Suprapubic skin (tissue), 4 donors: Measurements from ENCODE around the gene TPD52L3. TPM values are rescaled to one million over a fixed set of nuclear protein-coding genes. Genes with fewer than 3 reads are reported as not detected.
A peak's percentile ranks its signal among the peaks of the same experiment; 100 is the strongest.

Source experiments
- DNase-seq, 2 donors: peaks; one replicate each; pipeline ENCODE4 v3.0.0-alpha.2; 2019; ENCODE audit warnings: low spot score in 2 of 2
- H3K27ac ChIP-seq: fragments of 200-600 bp; sonication (generic); one replicate; pipeline ENCODE4 v1.5.1; 2019
- H3K27me3 ChIP-seq: fragments of 200-600 bp; sonication (generic); one replicate; pipeline ENCODE4 v1.5.1; 2019
- H3K36me3 ChIP-seq: fragments of 200-600 bp; sonication (generic); one replicate; pipeline ENCODE4 v1.5.1; 2019
- H3K4me1 ChIP-seq: fragments of 200-600 bp; sonication (generic); one replicate; pipeline ENCODE4 v1.5.1; 2019
- H3K4me3 ChIP-seq: fragments of 200-600 bp; sonication (generic); one replicate; pipeline ENCODE4 v1.5.1; 2019; ENCODE audit warnings: mild to moderate bottlenecking
- H3K9me3 ChIP-seq: fragments of 200-600 bp; sonication (generic); one replicate; pipeline ENCODE4 v1.5.1; 2019
- CTCF ChIP-seq, 2 donors: fragments of 200-600 bp in 1 of 2; fragments of 450-650 bp in 1 of 2; sonication (generic) in 1 of 2; IDR thresholded peaks; one replicate each; pipeline ENCODE4 v1.5.1; 2016 to 2019; ENCODE audit warnings: antibody characterized with exemption in 2 of 2, mild to moderate bottlenecking in 1 of 2, moderate library complexity in 1 of 2
- EP300 ChIP-seq: sonication (generic); formaldehyde crosslinking; IDR thresholded peaks from one replicate; pipeline ENCODE4 v1.6.1; 2017; ENCODE audit warnings: antibody characterized with exemption
- POLR2A ChIP-seq, 2 donors: fragments of 450-650 bp; IDR thresholded peaks; one replicate each; pipeline ENCODE4 v1.6.1; 2017; ENCODE audit warnings: antibody characterized with exemption in 2 of 2, mild to moderate bottlenecking in 2 of 2, moderate library complexity in 2 of 2
- POLR2AphosphoS5 ChIP-seq, 3 donors: sonication (generic); formaldehyde crosslinking; IDR thresholded peaks; one replicate each; pipeline ENCODE4 v1.6.1; 2017; ENCODE audit warnings: antibody characterized with exemption in 3 of 3
- WGBS: methylation state at CpG from one replicate; pipeline ENCODE4 v1.1.5; 2018; 5-methylcytosine and 5-hydroxymethylcytosine counted together
- total RNA-seq, 4 donors: library from RNA; depleted of rRNA; stranded (reverse); fragments of >200 nt; gene quantifications; one replicate each; pipeline ENCODE4 v1.1.0, GENCODE V29; 2016

Gene TPD52L3
- total RNA-seq, 4 donors from 2014 or later = not detected

GRCh38 chr9:6354072-6354686, 26.0 kb downstream of the TPD52L3 start:
- H3K9me3 ChIP-seq = no peaks in the 10 kb centered on the region
- WGBS = 21% methylated on average over 3 of the region's 3 CpGs
- H3K27me3 ChIP-seq = no peaks in the 10 kb centered on the region
- no peak for DNase-seq
- TF ChIP-seq CTCF (IDR thresholded peaks at IDR 0.05) (peak; percentile 26 to 47), EP300 (no peak)
- no peak overlapping the region for H3K27ac ChIP-seq
- H3K4me1 ChIP-seq = no peaks in the 10 kb centered on the region
- no peak overlapping the region for H3K4me3 ChIP-seq
- H3K36me3 ChIP-seq = no peaks in the 10 kb centered on the region

- 56% methylated on average over 2 of the region's 2 CpGs for WGBS
- DNase-seq = no peak
- no peaks in the 10 kb centered on the region for H3K27me3 ChIP-seq
- TF ChIP-seq POLR2AphosphoS5 (IDR thresholded peaks at IDR 0.05) (no peak), CTCF (IDR thresholded peaks at IDR 0.05) (no peak), EP300 (no peak), POLR2A (IDR thresholded peaks at IDR 0.05) (no peak)
- H3K4me1 ChIP-seq = no peaks in the 10 kb centered on the region
- no peak overlapping the region for H3K4me3 ChIP-seq
- H3K9me3 ChIP-seq = no peaks in the 10 kb centered on the region
- no peaks in the 10 kb centered on the region for H3K36me3 ChIP-seq
- no peak overlapping the region for H3K27ac ChIP-seq
Observed at GRCh38 chr9:6355728-6356127, 27.6 kb downstream of the TPD52L3 start.

GRCh38 chr9:6356441-6356840, 28.3 kb downstream of the TPD52L3 start:
- Histone ChIP-seq H3K4me3 (no peak overlapping the region), H3K36me3 (no peaks in the 10 kb centered on the region), H3K4me1 (no peaks in the 10 kb centered on the region), H3K27ac (no peak overlapping the region), H3K27me3 (no peaks in the 10 kb centered on the region), H3K9me3 (no peaks in the 10 kb centered on the region)
- WGBS = 81% methylated on average over 1 of the region's 1 CpG
- no peak for DNase-seq
- TF ChIP-seq POLR2A (IDR thresholded peaks at IDR 0.05) (no peak), POLR2AphosphoS5 (IDR thresholded peaks at IDR 0.05) (no peak), EP300 (no peak)

GRCh38 chr9:6356904-6357303, 28.7 kb downstream of the TPD52L3 start:
- Histone ChIP-seq H3K4me3 (no peak overlapping the region), H3K36me3 (no peaks in the 10 kb centered on the region), H3K27me3 (no peaks in the 10 kb centered on the region), H3K27ac (no peak overlapping the region), H3K9me3 (no peaks in the 10 kb centered on the region), H3K4me1 (no peaks in the 10 kb centered on the region)
- WGBS = 93% methylated on average over 1 of the region's 1 CpG
- no peak for DNase-seq
- no peak for TF ChIP-seq POLR2A (IDR thresholded peaks at IDR 0.05)
- no peak for TF ChIP-seq CTCF (IDR thresholded peaks at IDR 0.05)
- TF ChIP-seq EP300 = no peak
- no peak for TF ChIP-seq POLR2AphosphoS5 (IDR thresholded peaks at IDR 0.05)

GRCh38 chr9:6367128-6367890, 39.1 kb downstream of the TPD52L3 start:
- H3K27me3 ChIP-seq = no peaks in the 10 kb centered on the region
- WGBS = 62% methylated on average over 4 of the region's 4 CpGs

More at GRCh38 chr9:6367128-6367890, 39.1 kb downstream of the TPD52L3 start:
- no peaks in the 10 kb centered on the region for H3K4me1 ChIP-seq
- no peaks in the 10 kb centered on the region for H3K9me3 ChIP-seq
- H3K4me3 ChIP-seq = no peak overlapping the region
- DNase-seq = no peak
- H3K36me3 ChIP-seq = no peaks in the 10 kb centered on the region
- H3K27ac ChIP-seq = no peak overlapping the region
- TF ChIP-seq CTCF (IDR thresholded peaks at IDR 0.05) = no peak
- TF ChIP-seq EP300 = no peak
- TF ChIP-seq POLR2A (IDR thresholded peaks at IDR 0.05) = no peak
- TF ChIP-seq POLR2AphosphoS5 (IDR thresholded peaks at IDR 0.05) = no peak
